GM23338 (cell line): Measurements from ENCODE around the gene GRAMD1B. TPM values are rescaled to one million over a fixed set of nuclear protein-coding genes. Genes with fewer than 3 reads are reported as not detected.

Source experiments
- ATAC-seq: fragments of 200-7000 bp; cut with Tn5 transposase; 3 replicates; pipeline ENCODE4 v1.9.1; 2020
- DNase-seq: peaks from one replicate; pipeline ENCODE4 v3.0.0-alpha.2; 2015; ENCODE audit warnings: low spot score
- H2AFZ ChIP-seq: fragments of 200-600 bp; sonication (generic); 2 replicates; pipeline ENCODE4 v1.8.0; 2016; ENCODE audit warnings: antibody characterized with exemption, mild to moderate bottlenecking, moderate library complexity
- H3F3A ChIP-seq: fragments of 200-600 bp; sonication (generic); replicated peaks from 2 replicates; pipeline ENCODE4 v1.8.0; 2017; ENCODE audit warnings: antibody characterized with exemption, mixed run types, low read depth
- H3K27ac ChIP-seq: fragments of 200-600 bp; sonication (generic); 2 replicates; pipeline ENCODE4 v1.6.1; 2016; ENCODE audit warnings: low read depth
- H3K27me3 ChIP-seq: fragments of 200-600 bp; sonication (generic); 2 replicates; pipeline ENCODE4 v1.8.0; 2016; ENCODE audit warnings: mild to moderate bottlenecking, mixed run types, moderate library complexity; ENCODE audit not compliant: insufficient read depth
- H3K36me3 ChIP-seq: fragments of 200-600 bp; sonication (generic); 2 replicates; pipeline ENCODE4 v1.8.0; 2016; ENCODE audit warnings: mild to moderate bottlenecking; ENCODE audit not compliant: insufficient read depth
- H3K4me1 ChIP-seq: fragments of 200-600 bp; sonication (generic); 2 replicates; pipeline ENCODE4 v1.8.0; 2016; ENCODE audit warnings: mild to moderate bottlenecking, moderate library complexity; ENCODE audit not compliant: insufficient read depth
- H3K4me2 ChIP-seq: fragments of 200-600 bp; sonication (generic); 2 replicates; pipeline ENCODE4 v1.7.1; 2017; ENCODE audit warnings: mixed run types
- H3K4me3 ChIP-seq: fragments of 200-600 bp; sonication (generic); 2 replicates; pipeline ENCODE4 v1.6.1; 2016; ENCODE audit warnings: mixed run types
- H3K79me2 ChIP-seq: fragments of 200-600 bp; sonication (generic); replicated peaks from 2 replicates; pipeline ENCODE4 v1.8.0; 2017; ENCODE audit warnings: mild to moderate bottlenecking; ENCODE audit not compliant: insufficient read depth
- H3K9me2 ChIP-seq: fragments of 200-600 bp; sonication (generic); 2 replicates; pipeline ENCODE4 v1.8.0; 2017; ENCODE audit not compliant: insufficient read depth
- H4K20me1 ChIP-seq: fragments of 200-600 bp; sonication (generic); replicated peaks from 2 replicates; pipeline ENCODE4 v1.8.0; 2017; ENCODE audit warnings: mild to moderate bottlenecking; ENCODE audit not compliant: insufficient read depth
- H3K27ac Mint-ChIP-seq: 2 replicates; pipeline ENCODE4 v1.8.0; 2020; ENCODE audit warnings: inconsistent platforms, mild to moderate bottlenecking, moderate library complexity, mixed read lengths
- H3K27me3 Mint-ChIP-seq: 3 replicates; pipeline ENCODE4 v1.8.0; 2022; ENCODE audit warnings: low read depth, mild to moderate bottlenecking, moderate library complexity, mixed read lengths, inconsistent platforms; ENCODE audit not compliant: insufficient read depth, poor library complexity
- H3K36me3 Mint-ChIP-seq: 3 replicates; pipeline ENCODE4 v1.8.0; 2021; ENCODE audit warnings: low read depth, mild to moderate bottlenecking, inconsistent platforms, moderate library complexity, mixed read lengths
- H3K4me1 Mint-ChIP-seq: 3 replicates; pipeline ENCODE4 v1.8.0; 2020; ENCODE audit warnings: mild to moderate bottlenecking, inconsistent platforms, mixed read lengths
- H3K4me3 Mint-ChIP-seq: 3 replicates; pipeline ENCODE4 v1.8.0; 2021; ENCODE audit warnings: moderate library complexity, mild to moderate bottlenecking, inconsistent platforms, mixed read lengths
- H3K9me3 Mint-ChIP-seq: 3 replicates; pipeline ENCODE4 v1.8.0; 2020; ENCODE audit warnings: moderate library complexity, mild to moderate bottlenecking, inconsistent platforms, mixed read lengths
- CREB1 ChIP-seq: fragments of 250-450 bp; sonication (Bioruptor Pico); IDR thresholded peaks from 2 replicates; pipeline ENCODE4 v1.5.0; 2020; ENCODE audit warnings: low read depth, mild to moderate bottlenecking, moderate library complexity
- CTCF ChIP-seq, 2 experiments: fragments of 200-600 bp in 1 of 2; sonication (generic) in 1 of 2; conservative IDR thresholded peaks; 2 replicates each; pipeline versions ENCODE4 v1.5.1 to v1.6.1; 2016 to 2017; ENCODE audit warnings: antibody characterized with exemption in 2 of 2, low read depth in 2 of 2, mild to moderate bottlenecking in 2 of 2, moderate library complexity in 1 of 2
- EZH2phosphoT487 ChIP-seq: fragments of 200-600 bp; sonication (generic); IDR thresholded peaks from one replicate; pipeline ENCODE4 v1.8.1; 2018; ENCODE audit warnings: antibody characterized with exemption; ENCODE audit not compliant: unreplicated experiment
- JUNB ChIP-seq: IDR thresholded peaks from one replicate; pipeline ENCODE4 v1.6.1; 2016; ENCODE audit warnings: antibody characterized with exemption; ENCODE audit not compliant: unreplicated experiment
- STAT1 ChIP-seq: IDR thresholded peaks from one replicate; pipeline ENCODE4 v1.6.1; 2016; ENCODE audit warnings: antibody characterized with exemption; ENCODE audit not compliant: unreplicated experiment
- ZNF462 ChIP-seq: fragments of 250-450 bp; sonication (Bioruptor Pico); IDR thresholded peaks from 2 replicates; pipeline ENCODE4 v1.5.0; 2020; ENCODE audit warnings: mild to moderate bottlenecking, moderate library complexity
- polyA plus RNA-seq: library from polyadenylated mRNA; unstranded; fragments of >200 nt; fragmentation: Nextera tagmentation; extraction: Ambion mirVana; gene quantifications from 2 replicates; pipeline ENCODE4 v1.2.1, GENCODE V29; 2016
- total RNA-seq: library from RNA; depleted of rRNA; stranded (reverse); fragments of >200 nt; shearing (Covaris generic); gene quantifications from 2 replicates; pipeline ENCODE4 v1.2.3, GENCODE V29; 2014

GRAMD1B gene
- total and polyA plus RNA-seq, 2 experiments from 2014 or later: 3.7 to 24.3 TPM

- DNase-seq: no peak
- peaks cover 2% of the 10 kb centered on the region for H3K27me3 Mint-ChIP-seq
- H3K27ac Mint-ChIP-seq: no peak overlapping the region
- H3K36me3 ChIP-seq: no peaks in the 10 kb centered on the region
- H3K27me3 ChIP-seq: no peaks in the 10 kb centered on the region
- H3K4me3 ChIP-seq: no peak overlapping the region
- H4K20me1 ChIP-seq: no peaks in the 10 kb centered on the region; the same call in 1 of the 2 replicates
- H3K4me3 Mint-ChIP-seq: no peak overlapping the region
- H3K4me1 Mint-ChIP-seq: peaks cover 3% of the 10 kb centered on the region; the same call in 1 of the 3 replicates
- no peaks in the 10 kb centered on the region for H3K9me2 ChIP-seq
- TF ChIP-seq CTCF (conservative IDR thresholded peaks at IDR 0.05; ENCODE audit: low read depth in 2 of 2) (peak; percentile 21 to 42; a peak in 2 of 4 replicates), ZNF462 (CRISPR knock-in tag) (no peak)
- H3F3A ChIP-seq: no peaks in the 10 kb centered on the region
- no peaks in the 10 kb centered on the region for H3K9me3 Mint-ChIP-seq
- no peaks in the 10 kb centered on the region for H3K79me2 ChIP-seq
- H3K4me1 ChIP-seq: no peaks in the 10 kb centered on the region
- no peak overlapping the region for H3K27ac ChIP-seq
- ATAC-seq: peak; percentile 54
- H3K36me3 Mint-ChIP-seq: peaks cover 11% of the 10 kb centered on the region
- no peak overlapping the region for H2AFZ ChIP-seq
- no peak overlapping the region for H3K4me2 ChIP-seq
Observed at GRCh38 chr11:123601743-123602142, 171.7 kb downstream of the GRAMD1B start.

GRCh38 chr11:123603666-123604065 is 173.6 kb downstream of the GRAMD1B start:
- no peaks in the 10 kb centered on the region for H3K79me2 ChIP-seq
- no peak overlapping the region for H2AFZ ChIP-seq
- no peaks in the 10 kb centered on the region for H3K4me1 ChIP-seq
- H3K36me3 ChIP-seq: no peaks in the 10 kb centered on the region
- no peaks in the 10 kb centered on the region for H3K9me2 ChIP-seq
- H3K27me3 Mint-ChIP-seq: peaks cover 2% of the 10 kb centered on the region
- no peaks in the 10 kb centered on the region; the same call in 1 of the 2 replicates for H4K20me1 ChIP-seq
- no peak overlapping the region for H3K4me3 Mint-ChIP-seq
- H3K27ac Mint-ChIP-seq: no peak overlapping the region
- H3K36me3 Mint-ChIP-seq: peaks cover 11% of the 10 kb centered on the region
- peaks cover 3% of the 10 kb centered on the region; the same call in 1 of the 3 replicates for H3K4me1 Mint-ChIP-seq
- H3K4me2 ChIP-seq: no peak overlapping the region
- no peaks in the 10 kb centered on the region for H3F3A ChIP-seq
- no peak for DNase-seq
- no peak for ATAC-seq
- no peaks in the 10 kb centered on the region for H3K27me3 ChIP-seq
- H3K9me3 Mint-ChIP-seq: no peaks in the 10 kb centered on the region
- H3K27ac ChIP-seq: no peak overlapping the region
- no peak overlapping the region for H3K4me3 ChIP-seq
- TF ChIP-seq JUNB: no peak
- no peak for TF ChIP-seq CTCF (conservative IDR thresholded peaks at IDR 0.05; ENCODE audit: low read depth in 2 of 2)
- no peak for TF ChIP-seq STAT1
- no peak for TF ChIP-seq EZH2phosphoT487
- TF ChIP-seq CREB1 (CRISPR knock-in tag): no peak
